ENCODE data around the gene SIRT4.
"Not testable (repeated sequence)": the region's sequence is repeated elsewhere in the genome, so short reads cannot be mapped to it uniquely, and the experiment has no call there.

SIRT4 gene, protein sequence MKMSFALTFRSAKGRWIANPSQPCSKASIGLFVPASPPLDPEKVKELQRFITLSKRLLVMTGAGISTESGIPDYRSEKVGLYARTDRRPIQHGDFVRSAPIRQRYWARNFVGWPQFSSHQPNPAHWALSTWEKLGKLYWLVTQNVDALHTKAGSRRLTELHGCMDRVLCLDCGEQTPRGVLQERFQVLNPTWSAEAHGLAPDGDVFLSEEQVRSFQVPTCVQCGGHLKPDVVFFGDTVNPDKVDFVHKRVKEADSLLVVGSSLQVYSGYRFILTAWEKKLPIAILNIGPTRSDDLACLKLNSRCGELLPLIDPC

DNA sequence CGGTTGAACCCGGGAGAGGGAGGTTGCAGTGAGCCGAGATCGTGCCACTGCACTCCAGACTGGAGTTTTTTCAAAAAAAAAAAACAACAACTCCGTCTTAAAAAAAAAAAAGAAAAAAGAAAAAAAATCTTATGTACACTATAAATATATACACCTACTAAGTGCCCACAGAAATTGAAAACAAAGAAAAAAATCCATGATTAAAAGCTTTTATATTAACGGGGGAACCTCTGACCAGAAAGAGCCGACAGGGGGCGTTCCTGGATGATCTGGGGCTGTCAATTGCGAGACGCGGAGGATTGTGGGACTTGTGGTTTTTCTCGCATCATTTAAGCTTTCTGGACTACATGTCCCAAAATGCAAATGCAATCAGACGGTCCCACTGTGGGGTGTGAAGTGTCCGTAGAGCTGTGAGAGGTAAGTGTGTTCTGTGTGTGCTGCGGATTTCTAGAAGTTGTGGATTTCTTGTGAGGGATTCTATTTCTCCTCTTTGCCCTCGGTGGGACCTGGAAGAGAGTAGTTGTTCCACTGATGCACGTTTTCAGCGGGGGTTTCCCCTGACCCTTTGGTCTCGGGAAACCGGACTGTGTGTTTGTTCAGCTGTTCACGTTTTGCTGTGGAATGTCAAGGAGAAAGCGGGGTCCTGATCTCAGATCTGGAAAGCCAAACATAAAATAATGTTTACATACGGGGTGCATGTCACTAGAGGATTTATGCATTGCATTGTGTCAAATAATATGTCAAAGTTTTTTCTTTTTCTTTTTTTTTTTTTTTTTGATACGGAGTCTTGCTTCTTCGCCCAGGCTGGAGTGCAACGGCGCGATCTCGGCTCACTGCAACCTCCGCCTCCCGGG, at the start of gene SIRT4:
Gene SIRT4 (plus strand): TSS at position 360 of the 854 bp plus-strand sequence. CDS start 1,241 bp downstream, outside the sequence.
- peak; percentile 97 for DNase-seq (ENCODE audit: low spot score)

DNA sequence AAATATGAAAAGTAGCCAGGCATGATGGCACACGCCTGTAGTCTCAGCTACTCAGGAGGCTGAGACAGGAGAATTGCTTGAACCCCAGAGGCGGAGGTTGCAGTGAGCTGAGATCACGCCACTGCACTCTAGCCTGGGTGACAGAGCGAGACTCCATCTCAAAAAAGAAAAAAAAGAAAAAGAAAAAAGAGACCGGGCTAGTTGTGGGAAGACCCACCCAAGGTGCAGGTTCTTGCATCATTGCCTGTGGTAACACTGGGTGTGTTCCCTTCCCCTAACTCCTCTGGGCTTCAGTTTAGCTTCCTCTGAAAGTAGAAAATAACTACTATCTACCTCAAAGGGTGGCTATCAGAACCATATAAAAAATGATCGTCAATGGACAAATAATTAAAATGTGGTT, 48.8 kb upstream of the SIRT4 start:
- DNase-seq (ENCODE audit: low spot score): not testable (repeated sequence)

DNA sequence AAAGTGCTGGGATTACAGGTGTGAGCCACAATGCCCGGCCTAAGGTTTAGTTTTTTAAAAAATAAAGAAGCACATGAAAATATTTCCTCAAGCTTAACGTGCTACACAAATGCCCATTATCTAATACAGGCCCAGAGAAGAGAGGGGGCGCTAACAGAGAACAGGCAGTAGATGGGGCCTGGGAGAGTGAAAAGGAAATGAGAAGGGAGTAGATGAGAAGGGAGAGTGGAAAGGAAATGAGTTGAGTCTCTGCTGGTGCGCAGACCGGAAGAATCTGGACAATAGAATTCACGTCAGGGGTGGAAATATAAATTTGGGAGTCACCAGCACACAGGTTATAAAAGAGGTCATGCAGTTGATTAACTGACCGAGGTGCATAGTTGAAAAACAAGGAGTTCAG, 47.3 kb upstream of the SIRT4 start:
- no peak for DNase-seq (ENCODE audit: low spot score)

DNA sequence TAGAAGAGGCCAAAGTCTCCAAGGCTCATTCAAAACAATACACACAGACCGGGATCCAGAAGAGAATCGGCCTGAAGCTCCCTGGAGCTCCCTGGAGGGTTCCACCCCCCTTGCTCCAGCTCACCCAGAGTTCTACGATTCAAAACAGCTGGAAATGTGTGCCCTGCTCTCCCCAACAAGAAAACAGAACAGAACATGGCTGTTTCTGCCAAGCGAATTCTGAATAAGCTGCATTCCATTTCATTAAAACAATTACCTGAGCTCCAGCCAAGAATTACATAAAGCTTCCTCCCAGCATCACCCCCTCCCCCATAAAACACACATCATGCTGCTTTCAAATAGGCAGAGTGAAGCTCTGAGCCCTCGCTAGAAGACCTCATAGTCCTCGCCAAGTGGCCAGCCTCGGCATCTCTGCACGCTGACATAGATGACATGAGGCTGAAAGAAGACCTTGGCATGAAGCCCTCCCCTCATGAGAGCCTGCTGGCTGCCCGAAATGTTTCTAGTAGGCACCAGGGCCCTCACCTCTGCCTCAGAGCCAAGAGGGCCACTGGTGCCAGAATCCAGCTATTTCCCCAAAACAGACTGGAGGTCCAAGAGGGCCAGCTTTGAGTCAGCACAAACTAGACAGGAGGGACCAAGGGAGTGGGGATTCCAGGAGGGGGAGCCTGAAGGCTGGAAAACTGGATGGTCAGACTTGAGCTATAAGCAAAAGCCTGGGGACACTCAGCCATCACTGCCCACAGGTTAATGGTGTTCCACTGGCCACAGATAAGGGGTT, 44.9 kb upstream of the SIRT4 start:
- peak; percentile 67 for DNase-seq (ENCODE audit: low spot score)

DNA sequence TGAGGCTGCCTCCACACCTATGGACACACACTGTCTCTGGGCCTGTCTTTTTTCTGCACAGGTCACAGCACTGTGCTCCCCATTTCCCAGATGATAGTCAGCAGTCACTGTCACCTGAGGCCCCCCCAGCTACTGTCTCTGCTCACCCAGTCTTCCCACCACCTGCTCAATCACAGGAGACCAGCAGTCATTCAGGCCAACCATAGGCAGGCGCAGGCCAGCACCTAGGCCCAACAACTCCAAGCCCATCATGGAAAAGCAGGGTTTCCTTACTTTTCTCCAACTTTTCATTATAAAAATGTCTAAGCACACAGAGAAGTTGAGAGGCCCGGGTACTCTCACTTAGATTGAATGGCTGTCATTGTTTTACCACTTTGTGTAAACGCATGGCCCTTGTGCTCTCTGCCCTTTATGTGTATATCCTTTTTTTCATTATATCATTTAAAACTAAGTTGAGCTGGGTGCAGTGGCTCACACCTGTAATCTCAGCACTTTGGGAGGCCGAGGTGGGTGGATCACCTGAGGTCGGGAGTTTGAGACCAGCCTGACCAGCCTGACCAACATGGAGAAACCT, 43.7 kb upstream of the SIRT4 start:
- DNase-seq (ENCODE audit: low spot score): no peak

DNA sequence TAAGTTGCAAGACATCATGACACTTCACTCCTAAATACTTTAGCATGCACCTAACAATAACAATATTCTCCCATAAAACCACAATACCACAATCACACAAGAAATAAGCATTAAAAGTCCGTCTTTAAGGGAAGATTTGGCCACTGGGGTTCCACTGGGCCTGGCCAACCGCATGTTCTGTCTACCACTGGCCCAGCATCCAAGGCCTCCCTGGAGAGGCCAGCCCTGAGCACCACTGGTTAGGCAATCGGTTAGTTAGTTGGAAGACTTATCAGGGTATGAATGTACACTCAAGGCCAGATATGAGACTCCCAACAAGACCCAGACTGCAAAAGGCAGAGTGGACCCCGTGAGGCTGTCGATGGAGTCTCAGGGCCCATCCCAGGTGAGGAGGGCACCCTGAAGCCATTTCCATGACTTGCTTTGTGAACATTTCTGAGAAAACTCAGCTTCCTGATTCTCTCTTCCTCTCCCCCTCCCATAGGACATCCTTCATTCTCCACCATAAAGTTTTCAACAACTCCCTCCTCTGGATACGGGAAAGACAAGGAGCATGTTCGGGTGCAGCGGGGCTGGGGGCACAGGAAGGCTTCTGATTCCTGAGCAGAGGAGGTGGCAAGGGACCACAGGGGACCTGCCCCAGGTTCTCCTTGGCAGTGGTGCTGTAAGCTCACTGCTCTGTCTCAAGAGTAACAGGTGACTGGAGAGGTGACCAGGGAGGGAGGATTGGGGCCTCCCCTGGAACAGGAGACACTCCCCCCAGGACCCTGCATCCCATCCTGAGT, 42.5 kb upstream of the SIRT4 start:
- no peak for DNase-seq (ENCODE audit: low spot score)

DNA sequence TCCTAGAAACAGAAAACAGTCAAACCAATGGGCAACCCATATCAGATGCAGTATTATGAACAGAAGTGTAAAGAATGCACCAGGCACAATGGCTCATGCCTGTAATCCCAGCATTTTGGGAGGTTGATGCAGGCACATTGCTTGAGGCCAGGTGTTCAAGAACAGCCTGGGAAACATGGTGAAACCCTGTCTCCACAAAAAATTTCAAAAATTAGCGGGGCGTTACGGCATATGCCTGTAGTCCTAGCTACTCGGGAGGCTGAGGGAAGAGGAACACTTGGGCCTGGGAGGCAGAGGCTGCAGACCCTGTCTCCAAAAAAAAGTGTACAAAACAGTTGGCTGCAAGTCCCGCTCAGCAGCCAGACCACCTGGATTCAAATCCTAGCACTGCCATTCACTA, 41.5 kb upstream of the SIRT4 start:
- no peak for DNase-seq (ENCODE audit: low spot score)

DNA sequence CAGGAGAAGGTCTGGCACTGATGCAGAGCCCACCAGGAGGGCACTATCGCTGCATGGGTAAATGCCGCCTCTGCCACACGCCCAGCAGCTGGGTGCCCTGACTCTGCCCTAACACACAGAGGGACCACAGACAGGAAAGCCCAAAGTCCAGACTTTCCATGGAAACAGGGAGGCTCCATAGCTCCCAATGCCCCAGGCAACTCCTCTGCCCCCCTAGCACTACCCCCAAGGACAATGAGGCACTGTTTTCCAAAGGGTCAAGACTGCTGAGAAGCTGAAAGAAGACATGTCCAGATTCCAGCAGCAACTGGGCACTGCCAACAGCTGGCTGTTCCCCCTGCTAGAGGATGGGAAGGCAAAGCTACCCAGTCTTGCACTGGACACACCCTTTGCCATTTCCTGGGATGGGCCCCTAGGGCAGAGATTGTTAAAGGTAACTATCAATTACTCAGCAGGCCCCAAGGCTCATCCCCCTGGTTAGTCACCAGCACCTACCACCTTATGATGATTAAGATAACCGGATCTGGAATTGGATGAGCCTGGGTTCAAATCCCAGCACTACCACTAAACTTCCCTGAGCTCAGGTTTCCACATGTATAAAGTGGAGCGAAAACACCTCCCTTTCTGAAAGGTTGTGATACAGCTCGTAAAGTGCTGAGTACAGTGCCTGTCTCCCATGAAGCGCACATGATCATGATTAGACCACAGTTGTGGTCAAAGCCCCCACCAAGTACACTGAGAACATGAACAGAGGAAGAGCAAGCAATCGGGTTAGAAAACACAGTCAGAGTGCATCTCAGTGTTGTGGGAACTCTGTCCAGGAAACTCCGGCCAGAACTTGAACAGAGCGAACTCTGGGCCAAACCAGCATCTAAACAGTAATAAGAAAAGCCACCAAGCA, 39.9 kb upstream of the SIRT4 start:
- DNase-seq (ENCODE audit: low spot score): peak; percentile 54

DNA sequence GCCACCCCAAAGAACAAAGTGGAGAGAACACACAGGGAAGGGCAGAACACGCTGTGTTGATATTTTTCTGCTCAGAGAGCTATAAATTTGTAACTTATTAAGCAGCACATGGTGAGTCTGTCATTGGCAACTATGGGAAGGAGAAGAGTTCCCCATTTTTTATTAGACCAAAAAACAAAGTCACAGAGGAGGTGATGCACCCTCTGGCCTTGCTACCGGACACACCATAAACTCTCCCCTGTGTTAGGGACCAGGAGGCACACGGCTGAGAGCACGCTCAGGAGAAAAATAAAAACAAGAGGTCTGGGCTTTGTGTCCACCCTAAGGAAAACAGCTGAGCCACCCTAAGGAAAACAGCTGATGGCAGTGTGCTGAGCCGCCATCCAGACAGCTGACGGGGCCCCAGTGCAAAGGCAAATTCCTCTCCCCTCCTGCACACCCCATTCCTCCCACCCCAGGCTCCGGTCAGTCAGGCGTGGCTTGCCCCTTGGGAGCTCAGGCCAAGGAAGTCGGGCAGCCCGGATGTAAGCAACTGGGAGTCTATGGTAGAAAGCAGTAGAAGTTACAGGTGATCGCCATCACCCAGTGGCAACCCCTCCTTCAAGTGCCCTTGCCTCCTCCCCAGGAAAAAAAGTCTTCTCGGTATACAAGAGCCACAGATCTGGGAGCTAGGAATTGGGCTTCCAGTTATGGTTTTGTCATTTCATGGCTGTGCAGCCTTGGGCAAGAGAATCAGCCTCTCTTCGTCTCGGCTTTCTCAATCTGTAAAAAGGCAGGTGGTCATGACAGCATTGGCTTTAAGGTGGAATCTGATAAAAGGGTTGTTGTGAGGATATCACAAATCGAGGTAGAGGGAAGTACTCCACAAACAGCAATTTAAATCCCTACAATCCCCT, 39.0 kb upstream of the SIRT4 start:
- peak; percentile 15 for DNase-seq (ENCODE audit: low spot score)

DNA sequence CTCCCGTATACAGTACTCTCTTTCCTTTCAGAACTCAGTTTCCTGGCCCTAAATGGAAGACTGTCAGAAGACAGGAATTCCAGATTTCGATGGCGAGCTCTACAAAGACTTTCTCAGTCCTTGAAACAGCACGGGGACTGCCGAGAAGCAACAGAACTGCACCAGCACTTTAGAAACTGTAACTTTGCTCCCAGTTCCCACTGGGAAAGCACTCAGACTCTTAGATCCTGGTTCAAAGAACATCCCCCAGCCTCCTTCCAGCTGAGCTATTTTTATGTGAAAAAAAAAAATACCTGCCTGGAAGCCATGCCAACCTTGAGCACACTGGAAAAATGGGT, 38.4 kb upstream of the SIRT4 start:
- no peak for DNase-seq (ENCODE audit: low spot score)

DNA sequence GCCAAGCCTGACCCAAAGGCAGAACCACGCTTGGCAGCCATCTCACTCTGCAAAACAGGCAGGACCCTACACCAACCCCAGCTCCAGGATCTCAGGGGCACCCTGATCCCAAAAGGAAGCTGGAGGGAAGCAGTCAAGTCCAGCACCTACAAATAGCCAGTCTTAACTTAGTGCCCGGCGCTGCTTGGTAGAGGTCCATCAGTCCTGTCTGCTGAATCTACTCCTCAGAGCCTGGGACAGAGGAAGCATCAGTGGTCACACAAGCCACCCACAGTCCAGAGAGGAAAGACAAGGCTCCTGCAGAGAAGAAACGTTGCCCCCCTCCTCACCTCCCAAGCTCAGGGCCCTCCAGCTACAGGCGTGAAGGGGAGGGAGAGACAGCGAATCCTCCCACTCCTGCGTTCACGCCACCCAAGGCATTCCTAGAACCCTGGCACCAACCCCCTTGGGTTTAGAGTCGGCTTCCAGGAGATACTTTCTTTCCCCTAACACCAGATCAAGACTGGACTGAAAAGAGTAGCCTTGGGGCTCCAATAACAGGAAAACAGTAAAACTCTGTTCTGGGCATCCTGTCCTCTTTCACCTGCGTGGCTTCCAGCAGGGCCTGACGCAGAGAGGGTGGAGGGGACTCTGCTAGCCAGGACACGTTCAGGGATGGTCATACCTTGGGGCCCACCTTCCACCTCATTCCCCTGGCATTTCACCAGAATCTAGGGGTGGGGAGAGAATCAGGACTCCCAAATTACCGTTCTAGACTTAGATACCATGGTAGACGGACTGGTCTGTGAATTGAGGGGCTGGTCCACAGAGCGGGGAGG, 37.8 kb upstream of the SIRT4 start:
- no peak for DNase-seq (ENCODE audit: low spot score)

DNA sequence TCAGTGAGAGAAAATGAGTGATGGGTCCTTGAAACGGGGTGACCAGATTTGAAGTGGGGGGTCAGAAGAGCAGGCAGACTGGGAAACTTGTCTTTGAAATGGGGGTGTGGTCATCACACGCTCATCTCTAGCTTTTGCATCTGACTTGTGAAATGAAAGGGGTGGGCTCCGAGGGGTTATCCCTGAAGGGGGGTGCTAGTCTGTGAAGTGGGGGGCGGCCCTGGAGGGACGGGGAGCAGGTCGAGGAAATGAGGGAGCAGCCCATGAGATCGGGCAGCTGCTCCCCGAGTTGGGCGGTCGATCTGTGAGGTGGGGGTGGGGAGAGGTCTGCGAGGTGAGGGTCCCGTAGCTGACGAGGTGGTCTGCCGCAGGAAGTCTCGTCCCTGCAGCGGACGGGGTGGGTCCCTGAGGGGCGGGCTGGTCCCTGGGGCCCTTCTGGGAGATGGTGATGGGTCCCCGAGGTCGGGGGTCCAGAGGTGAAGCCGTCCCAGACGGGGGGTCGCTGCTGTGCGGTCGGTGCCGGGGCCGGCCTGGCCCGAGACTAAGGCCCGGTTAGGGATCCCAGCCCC, 37.1 kb upstream of the SIRT4 start:
- no peak for DNase-seq (ENCODE audit: low spot score)

DNA sequence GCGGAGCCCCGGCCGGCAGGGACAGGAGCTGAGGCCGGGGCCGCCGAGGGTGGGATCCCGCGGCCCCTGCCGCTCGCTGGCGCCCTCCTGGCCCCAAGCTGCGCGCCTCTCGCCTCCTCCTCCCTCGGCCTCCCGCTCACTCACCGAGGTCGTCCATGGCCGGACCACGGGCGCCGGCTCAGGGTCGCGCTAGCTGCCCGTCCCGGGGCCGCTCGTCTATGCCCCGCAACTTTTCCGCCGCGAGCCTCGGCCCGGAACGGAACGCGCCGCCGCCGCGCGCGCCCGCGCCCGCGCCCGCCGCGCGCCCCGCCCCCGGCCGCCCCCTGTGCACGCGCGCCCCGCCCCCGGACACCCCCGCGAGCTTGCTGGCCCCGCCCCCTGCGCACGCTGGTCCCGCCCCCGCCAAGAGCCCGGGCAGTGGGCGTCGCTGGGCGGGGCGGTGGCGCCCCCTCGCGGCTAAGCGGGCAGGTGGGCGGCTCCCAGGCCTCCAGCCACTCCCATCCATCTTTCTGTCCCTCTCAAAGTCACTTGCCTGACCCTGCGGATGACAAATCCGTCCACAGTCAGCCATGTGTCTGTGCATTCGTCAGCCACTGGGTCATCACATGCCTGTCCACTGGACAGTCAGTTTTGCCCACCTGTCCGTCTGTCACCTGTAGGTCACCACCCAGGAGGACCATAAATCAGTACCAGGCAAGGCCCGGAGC, 36.5 kb upstream of the SIRT4 start, which contains the start of gene PXN:
Gene PXN (minus strand): TSS at position 258 of the 707 bp plus-strand sequence. CDS start 101 bp downstream, at position 157.
- DNase-seq (ENCODE audit: low spot score): peak; percentile 85

DNA sequence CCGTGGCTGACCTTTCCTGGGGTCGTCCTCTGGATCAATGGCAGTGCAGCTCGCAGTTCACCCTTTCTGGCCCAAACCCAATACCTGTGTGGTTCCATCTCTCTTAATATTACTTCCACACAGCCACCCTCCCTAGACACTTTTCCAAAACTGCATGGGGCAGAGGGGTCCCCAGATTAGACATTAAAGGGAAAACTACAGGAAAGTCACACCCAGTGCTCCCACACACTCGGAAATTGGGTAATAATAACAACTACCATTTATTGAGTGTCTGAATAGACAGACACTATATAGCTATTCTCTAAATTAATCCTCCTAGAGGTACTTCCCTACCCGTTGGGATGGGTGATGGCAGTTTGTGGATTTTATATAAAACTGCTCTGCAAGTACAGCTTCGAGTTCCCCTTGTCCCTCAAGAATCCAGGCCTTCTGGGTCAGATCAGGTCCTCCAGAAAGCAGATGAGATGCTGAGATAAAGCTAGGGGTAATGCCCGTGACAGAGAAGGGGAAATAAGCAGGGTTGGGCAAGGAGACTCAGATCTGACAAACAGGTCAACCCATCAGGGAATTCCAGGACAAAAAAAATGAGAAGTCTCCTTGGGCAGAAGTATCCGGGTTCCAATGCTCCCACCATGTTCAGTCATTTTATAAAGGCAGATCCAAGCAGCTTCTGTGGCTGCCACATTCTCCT, 35.8 kb upstream of the SIRT4 start:
- no peak for DNase-seq (ENCODE audit: low spot score)

DNA sequence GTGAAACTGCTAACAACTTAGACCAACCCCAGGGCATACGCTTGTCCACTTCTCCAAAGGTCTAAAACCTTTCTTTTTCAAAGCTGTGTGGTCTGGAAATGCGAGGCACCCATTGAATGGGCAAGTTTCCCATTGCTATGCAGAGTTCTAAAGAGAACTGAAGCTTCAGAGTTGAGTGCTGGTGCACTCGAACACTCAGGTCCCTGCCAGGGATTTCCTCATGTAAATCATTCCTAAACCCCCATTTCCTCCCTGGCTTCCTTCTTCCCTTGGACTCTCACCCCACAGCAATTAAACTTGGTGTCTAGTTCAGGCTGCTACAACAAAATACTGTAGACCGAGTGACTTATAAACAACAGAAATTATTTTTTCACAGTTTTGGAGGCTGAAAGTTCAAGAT, 34.4 kb upstream of the SIRT4 start:
- no peak for DNase-seq (ENCODE audit: low spot score)

DNA sequence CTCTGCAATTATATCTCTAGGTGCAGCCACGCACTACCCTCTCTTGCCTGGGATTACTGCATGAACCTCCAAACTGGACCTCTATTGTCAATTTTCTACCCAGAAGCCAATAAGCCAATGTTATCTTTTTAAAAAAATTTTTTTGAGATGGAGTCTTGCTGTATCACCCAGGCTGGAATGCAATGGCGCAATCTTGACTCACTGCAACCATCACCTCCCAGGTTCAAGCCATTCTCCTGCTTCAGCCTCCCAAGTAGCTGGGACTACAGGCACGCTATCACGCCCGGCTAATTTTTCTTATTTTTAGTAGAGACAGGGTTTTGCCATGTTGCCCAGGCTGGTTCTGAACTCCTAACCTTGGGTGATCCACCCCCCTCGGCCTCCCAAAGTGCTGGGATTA, 25.4 kb upstream of the SIRT4 start:
- DNase-seq (ENCODE audit: low spot score): no peak

Measured in Ammon's horn (tissue), 1 donor.